H1 (cell line): ENCODE measurements around the gene ATXN1L. TPM values are rescaled to one million over a fixed set of nuclear protein-coding genes. Genes with fewer than 3 reads are reported as not detected.

Experiments
- CTCF ChIA-PET: fragments of 300-600 bp; sonication (Branson Sonifier 250); formaldehyde crosslinking; loops from one replicate; lab custom pipeline; 2021; ENCODE audit not compliant: partially characterized antibody; lab: Charles Lee
- POLR2A ChIA-PET: fragments of 300-600 bp; sonication (Branson Sonifier 250); formaldehyde crosslinking; loops from one replicate; lab custom pipeline; 2021; ENCODE audit warnings: inconsistent platforms; ENCODE audit not compliant: partially characterized antibody; lab: Charles Lee
- DNase-seq, 2 experiments: peaks; one replicate each; pipeline versions ENCODE4 v3.0.0 to v3.0.0-alpha.2; 2010 to 2022; ENCODE audit warnings: low spot score in 2 of 2, low read depth in 1 of 2, mixed read lengths in 1 of 2
- FAIRE-seq: peaks from 2 replicates; lab custom pipeline; 2011; peaks lifted over from hg19 to GRCh38; lab: Jason Lieb, UNC
- H2AFZ ChIP-seq: 2 replicates; pipeline ENCODE4 v1.8.1; 2012; ENCODE audit warnings: low read length, inconsistent platforms
- H2AK5ac ChIP-seq: 2 replicates; pipeline ENCODE4 v1.6.1; 2013; ENCODE audit warnings: low read depth, low read length
- H2BK120ac ChIP-seq: replicated peaks from 2 replicates; pipeline ENCODE3; 2013; ENCODE audit warnings: low read depth, low read length, inconsistent platforms
- H2BK12ac ChIP-seq: 2 replicates; pipeline ENCODE4 v1.6.1; 2013; ENCODE audit warnings: low read depth, low read length
- H2BK15ac ChIP-seq: 2 replicates; pipeline ENCODE4 v1.6.1; 2013; ENCODE audit warnings: low read length
- H2BK20ac ChIP-seq: 2 replicates; pipeline ENCODE4 v1.6.1; 2013; ENCODE audit warnings: low read length
- H2BK5ac ChIP-seq: 2 replicates; pipeline ENCODE4 v1.6.1; 2013; ENCODE audit warnings: low read depth, low read length
- H3K14ac ChIP-seq: 2 replicates; pipeline ENCODE4 v1.6.1; 2013; ENCODE audit warnings: inconsistent platforms; ENCODE audit not compliant: insufficient read length
- H3K18ac ChIP-seq: 2 replicates; pipeline ENCODE4 v1.6.1; 2013; ENCODE audit warnings: low read length; ENCODE audit errors: extremely low read depth
- H3K23ac ChIP-seq: 2 replicates; pipeline ENCODE4 v1.6.1; 2013; ENCODE audit warnings: inconsistent platforms; ENCODE audit not compliant: insufficient read length
- H3K23me2 ChIP-seq: 2 replicates; pipeline ENCODE4 v1.6.1; 2013; ENCODE audit warnings: low read depth, low read length
- H3K27ac ChIP-seq: 2 replicates; pipeline ENCODE4 v1.6.1; 2011; ENCODE audit warnings: low read depth, low read length, inconsistent platforms
- H3K27me3 ChIP-seq, 4 experiments: replicated peaks in 1 of 4; 1 replicate in 1 of 4; 2 replicates in 3 of 4; pipeline versions ENCODE4 v1.6.1 to v1.8.1; 2011 to 2013; ENCODE audit warnings: low read length in 3 of 4, mild to moderate bottlenecking in 3 of 4, inconsistent platforms in 2 of 4, mixed read lengths in 2 of 4, moderate library complexity in 1 of 4; ENCODE audit not compliant: control insufficient read depth in 3 of 4, insufficient read depth in 3 of 4; ENCODE audit errors: extremely low read depth in 1 of 4
- H3K36me3 ChIP-seq, 4 experiments: 2 replicates each; pipeline versions ENCODE4 v1.6.1 to v1.8.1; 2011 to 2013; ENCODE audit warnings: mild to moderate bottlenecking in 4 of 4, low read length in 3 of 4, moderate library complexity in 2 of 4, control low read depth in 1 of 4, inconsistent platforms in 1 of 4; ENCODE audit not compliant: insufficient read depth in 4 of 4, control insufficient read depth in 2 of 4
- H3K4ac ChIP-seq: replicated peaks from 2 replicates; pipeline ENCODE3; 2013; ENCODE audit warnings: low read length, low read depth, mixed read lengths, inconsistent platforms; ENCODE audit not compliant: insufficient read length
- H3K4me1 ChIP-seq, 4 experiments: replicated peaks in 1 of 4; 1 replicate in 1 of 4; 2 replicates in 3 of 4; pipeline versions ENCODE4 v1.6.1 to v1.8.1; 2011 to 2013; ENCODE audit warnings: low read length in 3 of 4, inconsistent platforms in 2 of 4, mixed read lengths in 1 of 4; ENCODE audit not compliant: insufficient read depth in 4 of 4, control insufficient read depth in 3 of 4
- H3K4me2 ChIP-seq, 2 experiments: 2 replicates each; pipeline versions ENCODE4 v1.6.1 to v1.8.1; 2011 to 2013; ENCODE audit warnings: low read depth in 2 of 2, low read length in 2 of 2, control low read depth in 1 of 2, inconsistent platforms in 1 of 2, mild to moderate bottlenecking in 1 of 2; ENCODE audit not compliant: insufficient read depth in 1 of 2
- H3K4me3 ChIP-seq, 4 experiments: fragments of 200-600, 300-600 bp in 1 of 4; sonication (generic), shearing (Covaris generic), sonication (Bioruptor Twin) in 1 of 4; 2 replicates each; pipeline versions ENCODE4 v1.5.1 to v1.8.1; 2011 to 2016; ENCODE audit warnings: low read length in 4 of 4, low read depth in 3 of 4, control low read depth in 2 of 4, inconsistent platforms in 2 of 4, mild to moderate bottlenecking in 2 of 4, mixed read lengths in 1 of 4, moderate library complexity in 1 of 4; ENCODE audit not compliant: insufficient read depth in 2 of 4; ENCODE audit errors: extremely low read depth in 1 of 4
- H3K56ac ChIP-seq: replicated peaks from 2 replicates; pipeline ENCODE3; 2013; ENCODE audit warnings: low read depth, mild to moderate bottlenecking, mixed read lengths, low read length, inconsistent platforms; ENCODE audit not compliant: insufficient read length
- H3K79me1 ChIP-seq: 2 replicates; pipeline ENCODE4 v1.6.1; 2013; ENCODE audit warnings: low read depth, low read length, control low read depth
- H3K79me2 ChIP-seq, 2 experiments: 2 replicates each; pipeline versions ENCODE4 v1.6.1 to v1.8.1; 2012 to 2013; ENCODE audit warnings: low read length in 2 of 2, mild to moderate bottlenecking in 2 of 2, inconsistent platforms in 1 of 2; ENCODE audit not compliant: insufficient read depth in 2 of 2, control insufficient read depth in 1 of 2
- H3K9ac ChIP-seq, 4 experiments: replicated peaks in 1 of 4; 1 replicate in 1 of 4; 2 replicates in 3 of 4; pipeline versions ENCODE4 v1.6.1 to v1.8.1; 2011 to 2013; ENCODE audit warnings: low read depth in 3 of 4, low read length in 3 of 4, control low read depth in 2 of 4, mild to moderate bottlenecking in 2 of 4, moderate library complexity in 2 of 4, inconsistent platforms in 1 of 4; ENCODE audit errors: extremely low read depth in 1 of 4
- H3K9me3 ChIP-seq, 2 experiments: 2 replicates each; pipeline versions ENCODE4 v1.6.1 to v1.8.1; 2012 to 2013; ENCODE audit warnings: mild to moderate bottlenecking in 2 of 2, moderate library complexity in 2 of 2, control low read depth in 1 of 2, inconsistent platforms in 1 of 2, low read depth in 1 of 2, low read length in 1 of 2, mixed read lengths in 1 of 2; ENCODE audit not compliant: insufficient read depth in 2 of 2
- H4K20me1 ChIP-seq, 2 experiments: replicated peaks in 1 of 2; 2 replicates each; pipeline versions ENCODE3 to v1.8.1; 2011 to 2013; ENCODE audit warnings: inconsistent platforms in 2 of 2, low read length in 2 of 2, mild to moderate bottlenecking in 1 of 2; ENCODE audit not compliant: insufficient read depth in 2 of 2, control insufficient read depth in 1 of 2
- H4K5ac ChIP-seq: 2 replicates; pipeline ENCODE4 v1.6.1; 2013; ENCODE audit warnings: low read length, low read depth, mixed read lengths, inconsistent platforms; ENCODE audit not compliant: insufficient read length
- H4K8ac ChIP-seq: 2 replicates; pipeline ENCODE4 v1.8.0; 2013; ENCODE audit warnings: mild to moderate bottlenecking, moderate library complexity, low read length, inconsistent platforms; ENCODE audit not compliant: insufficient read depth; ENCODE audit errors: extremely low read depth
- H4K91ac ChIP-seq: replicated peaks from 2 replicates; pipeline ENCODE3; 2013; ENCODE audit warnings: low read length, mixed read lengths, inconsistent platforms; ENCODE audit not compliant: insufficient read length
- CBX8 ChIP-seq: fragments of 300-800, 300-1000 bp; sonication (generic); IDR thresholded peaks from 2 replicates; pipeline ENCODE4 v1.7.1; 2016; ENCODE audit warnings: low read depth, low read length, borderline replicate concordance
- CHD1 ChIP-seq: IDR thresholded peaks from 2 replicates; pipeline ENCODE4 v1.6.1; 2012; ENCODE audit warnings: low read depth, low read length, improper control_type of control experiment
- EGR1 ChIP-seq: IDR thresholded peaks from 2 replicates; pipeline ENCODE4 v1.6.1; 2011; ENCODE audit warnings: low read depth, low read length, borderline replicate concordance
- FOSL1 ChIP-seq: IDR thresholded peaks from 2 replicates; pipeline ENCODE4 v1.6.1; 2011; ENCODE audit warnings: mild to moderate bottlenecking, low read depth, low read length, moderate library complexity; ENCODE audit not compliant: insufficient read depth
- POLR2AphosphoS5 ChIP-seq: IDR thresholded peaks from 2 replicates; pipeline ENCODE4 v1.6.1; 2011; ENCODE audit warnings: low read depth, low read length
- SAP30 ChIP-seq: fragments of 300-600 bp; sonication (generic); IDR thresholded peaks from 2 replicates; pipeline ENCODE4 v1.7.1; 2012; ENCODE audit warnings: low read length, moderate library complexity, mild to moderate bottlenecking, inconsistent platforms; ENCODE audit not compliant: insufficient read depth, insufficient replicate concordance
- SP4 ChIP-seq: IDR thresholded peaks from 2 replicates; pipeline ENCODE4 v1.6.1; 2012; ENCODE audit warnings: low read length, inconsistent platforms
- WGBS, 2 experiments: shearing (Covaris generic) in 1 of 2; methylation state at CpG; one replicate each; pipeline versions ENCODE4 v1.1.6 to v1.1.7; 2013 to 2015; ENCODE audit warnings: low lambda C conversion rate in 2 of 2, mixed read lengths in 2 of 2, inconsistent platforms in 1 of 2, low coverage in 1 of 2, missing lambda C conversion rate in 1 of 2; ENCODE audit not compliant: insufficient replicate concordance in 2 of 2, insufficient coverage in 1 of 2, insufficient read length in 1 of 2; ENCODE audit errors: extremely low coverage in 1 of 2, missing lambda C conversion rate in 1 of 2; 5-methylcytosine and 5-hydroxymethylcytosine counted together
- polyA plus RNA-seq, 7 experiments: library from polyadenylated mRNA; depleted of rRNA in 3 of 7; stranded (reverse) in 5 of 7; unstranded in 2 of 7; fragments of >200 nt in 5 of 7; fragments of 200-250 nt in 2 of 7; gene quantifications; 1 replicate in 5 of 7; 2 replicates in 1 of 7; 4 replicates in 1 of 7; pipeline versions ENCODE4 v1.2.1 to v1.2.3, GENCODE V29; 2011 to 2013; ENCODE audit warnings: missing spikeins in 2 of 7, mixed read lengths in 2 of 7
- total RNA-seq: library from RNA; stranded (reverse); fragmentation: NEBNext Ultra II Directional; extraction: Animal tissue kit (Norgen Biotek cat#: 25700); gene quantifications from 2 replicates; pipeline ENCODE4 v1.2.1, GENCODE V29; 2021
- TF ChIP-seq, protein P1 (sequence below): IDR thresholded peaks from 2 replicates; pipeline ENCODE4 v1.6.1; 2012; ENCODE audit warnings: low read length, inconsistent platforms

The ATXN1L gene
- total and polyA plus RNA-seq, 2 of the 8 experiments (the other 6 are each of a cell fraction or from before 2014, with no cell fraction given) = 12.1 to 23.8 TPM

DNA sequence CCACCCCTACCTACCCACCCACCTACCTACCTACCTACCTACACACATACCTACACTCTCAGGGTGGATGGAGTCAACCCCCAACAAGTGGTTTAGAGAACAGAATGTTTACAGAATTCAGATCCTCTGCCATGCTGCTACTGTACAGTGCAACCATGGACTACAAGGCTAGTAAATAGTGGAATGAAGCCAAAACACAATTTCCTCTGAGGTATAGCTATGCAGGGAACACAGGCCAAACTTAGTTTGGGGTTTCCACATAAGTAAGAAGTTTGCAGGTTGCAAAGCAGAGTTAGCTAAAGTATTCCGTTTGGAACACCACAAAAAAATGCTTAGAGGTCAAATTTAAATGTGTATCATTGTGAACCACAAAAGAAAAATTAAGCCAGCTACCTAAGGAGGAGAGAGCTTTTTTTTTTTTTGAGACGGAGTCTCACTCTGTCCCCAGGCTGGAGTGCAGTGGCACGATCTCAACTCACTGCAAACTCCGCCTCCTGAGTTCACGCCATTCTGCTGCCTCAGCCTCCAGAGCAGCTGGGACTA lies 34.4 kb upstream of the ATXN1L start:
- FAIRE-seq = no peak
- CTCF ChIA-PET = interaction anchor here (1.2 kb wide), 1 partner anchor 71 kb away, joined by 3 read pairs; no protein-coding TSS in a partner anchor

More for the DNA sequence above, 34.4 kb upstream of the ATXN1L start:
- 94% methylated on average over 5 of the region's 5 CpGs; no CpG with 5 or more reads in 1 of the 2 experiments for WGBS, 2 experiments
- H3K4me1 ChIP-seq = peaks cover 0 to 3% (median 0%) of the 10 kb centered on the region in 4 experiments; a peak in 2 of 7 replicates
- no peak overlapping the region for H3K4me2 ChIP-seq
- H3K14ac ChIP-seq = no peak overlapping the region
- no peaks in the 10 kb centered on the region for H3K27me3 ChIP-seq
- no peak overlapping the region for H3K4me3 ChIP-seq
- H4K91ac ChIP-seq = no peak overlapping the region
- no peak overlapping the region for H3K18ac ChIP-seq
- no peak overlapping the region; the same call in 1 of the 2 replicates for H2BK20ac ChIP-seq
- H3K4ac ChIP-seq = no peak overlapping the region
- H3K9me3 ChIP-seq = no peaks in the 10 kb centered on the region
- no peak overlapping the region for H4K5ac ChIP-seq
- TF ChIP-seq FOSL1 (no peak), CBX8 (no peak), SAP30 (no peak), CHD1 (no peak), POLR2AphosphoS5 (no peak), SP4 (no peak), EGR1 (no peak)
- TF ChIP-seq, protein P1, sequence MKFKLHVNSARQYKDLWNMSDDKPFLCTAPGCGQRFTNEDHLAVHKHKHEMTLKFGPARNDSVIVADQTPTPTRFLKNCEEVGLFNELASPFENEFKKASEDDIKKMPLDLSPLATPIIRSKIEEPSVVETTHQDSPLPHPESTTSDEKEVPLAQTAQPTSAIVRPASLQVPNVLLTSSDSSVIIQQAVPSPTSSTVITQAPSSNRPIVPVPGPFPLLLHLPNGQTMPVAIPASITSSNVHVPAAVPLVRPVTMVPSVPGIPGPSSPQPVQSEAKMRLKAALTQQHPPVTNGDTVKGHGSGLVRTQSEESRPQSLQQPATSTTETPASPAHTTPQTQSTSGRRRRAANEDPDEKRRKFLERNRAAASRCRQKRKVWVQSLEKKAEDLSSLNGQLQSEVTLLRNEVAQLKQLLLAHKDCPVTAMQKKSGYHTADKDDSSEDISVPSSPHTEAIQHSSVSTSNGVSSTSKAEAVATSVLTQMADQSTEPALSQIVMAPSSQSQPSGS = no peak
- H2BK12ac ChIP-seq = peak overlapping the region; percentile 43; the same call in 1 of the 2 replicates
- H4K8ac ChIP-seq = no peak overlapping the region
- peaks cover 6% of the 10 kb centered on the region for H3K23me2 ChIP-seq
- no peaks in the 10 kb centered on the region for H3K79me1 ChIP-seq
- no peak overlapping the region for H2BK15ac ChIP-seq
- no peak overlapping the region for H2BK5ac ChIP-seq
- H3K9ac ChIP-seq = no peak overlapping the region
- no peak for DNase-seq
- no peak overlapping the region for H3K23ac ChIP-seq
- H3K79me2 ChIP-seq = peaks cover 7 to 22% of the 10 kb centered on the region in 2 experiments
- H2AFZ ChIP-seq = no peak overlapping the region
- no peaks in the 10 kb centered on the region for H4K20me1 ChIP-seq
- H2AK5ac ChIP-seq = no peak overlapping the region
- H3K27ac ChIP-seq = no peak overlapping the region
- H3K36me3 ChIP-seq = peaks cover 0 to 7% (median 0%) of the 10 kb centered on the region in 4 experiments; a peak in 1 of 8 replicates
- H3K56ac ChIP-seq = no peak overlapping the region
- no peak overlapping the region for H2BK120ac ChIP-seq
- POLR2A ChIA-PET = interaction anchor here (0.6 to 1.9 kb wide), 3 partner anchors 34 to 64 kb away, joined by 3 to 5 read pairs (median 4); partner anchors contain the start of gene ATXN1L
